ENCODE results near the gene PHOSPHO2.
A peak's percentile ranks its signal among the peaks of the same experiment; 100 is the strongest.

The PHOSPHO2 gene

GRCh38 chr2:169718930-169719504 is 24.7 kb downstream of the PHOSPHO2 start:
- DNase-seq, result no peak

DNA sequence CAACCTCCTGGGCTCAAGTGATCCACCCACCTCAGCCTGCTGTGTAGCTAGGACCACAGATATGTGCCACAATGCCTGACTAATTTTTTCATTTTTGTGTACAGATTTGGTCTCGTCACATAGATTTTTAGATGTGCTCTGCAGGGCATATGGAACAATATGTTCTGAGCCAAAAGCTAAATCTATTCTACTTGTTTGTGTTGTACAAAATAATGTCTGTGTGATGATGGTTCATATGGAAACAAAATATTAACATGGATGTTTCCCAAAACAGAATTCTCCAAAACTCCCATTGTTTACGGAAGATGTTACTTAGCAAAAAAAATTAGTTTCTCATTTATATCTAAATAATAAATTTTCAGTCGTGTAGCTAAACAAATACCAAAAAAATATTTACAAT is 26.7 kb downstream of the PHOSPHO2 start:
- peak; percentile 30 for DNase-seq

DNA sequence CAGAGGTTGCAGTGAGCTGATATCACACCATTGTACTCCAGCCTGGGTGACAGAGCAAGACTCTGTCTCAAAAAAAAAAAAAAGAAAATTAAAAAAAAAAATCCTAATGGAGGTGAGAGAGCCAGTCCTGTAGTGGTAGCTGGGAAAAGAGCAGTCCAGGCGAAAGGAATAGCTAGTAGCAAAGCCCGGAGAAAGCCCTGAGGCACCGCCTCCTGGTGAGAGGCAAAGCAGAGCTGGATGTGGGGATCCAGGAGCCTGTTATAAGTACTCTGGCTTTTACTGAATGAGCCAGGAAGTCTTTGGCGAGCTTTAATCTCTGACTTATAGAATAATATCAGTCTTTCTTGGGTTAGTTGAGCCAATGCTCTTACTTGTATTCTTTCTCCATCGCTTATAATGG is 32.8 kb downstream of the PHOSPHO2 start:
- no peak for DNase-seq

GRCh38 chr2:169729274-169729605 is 35.0 kb downstream of the PHOSPHO2 start:
- DNase-seq, result no peak

DNA sequence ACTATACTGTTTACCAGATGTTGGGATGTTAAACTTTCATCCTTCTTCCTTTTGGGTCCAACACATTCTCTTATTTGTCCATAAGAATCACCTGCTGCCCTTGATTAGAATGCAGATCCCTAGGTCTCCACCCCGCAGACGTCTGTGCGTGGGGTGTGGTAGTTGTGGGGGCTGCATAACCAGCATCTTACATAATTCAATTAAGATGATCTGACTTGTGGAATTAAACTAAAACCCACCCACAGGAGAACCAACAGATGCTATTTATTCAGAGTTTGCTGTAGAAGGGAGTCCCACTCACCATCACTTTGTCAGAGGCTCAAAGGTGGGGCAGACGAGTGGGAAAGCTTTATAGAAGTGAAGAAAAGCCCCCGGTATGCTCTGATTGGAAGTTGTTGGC is 37.8 kb downstream of the PHOSPHO2 start:
- DNase-seq, result no peak

GRCh38 chr2:169732583-169733358 is 38.5 kb downstream of the PHOSPHO2 start:
- DNase-seq, result no peak

- DNase-seq, result peak; percentile 82
These were observed 40.0 kb downstream of the PHOSPHO2 start for GRCh38 chr2:169734169-169734847.

- DNase-seq, result no peak
These were observed 41.4 kb downstream of the PHOSPHO2 start for GRCh38 chr2:169735623-169736022.

DNA sequence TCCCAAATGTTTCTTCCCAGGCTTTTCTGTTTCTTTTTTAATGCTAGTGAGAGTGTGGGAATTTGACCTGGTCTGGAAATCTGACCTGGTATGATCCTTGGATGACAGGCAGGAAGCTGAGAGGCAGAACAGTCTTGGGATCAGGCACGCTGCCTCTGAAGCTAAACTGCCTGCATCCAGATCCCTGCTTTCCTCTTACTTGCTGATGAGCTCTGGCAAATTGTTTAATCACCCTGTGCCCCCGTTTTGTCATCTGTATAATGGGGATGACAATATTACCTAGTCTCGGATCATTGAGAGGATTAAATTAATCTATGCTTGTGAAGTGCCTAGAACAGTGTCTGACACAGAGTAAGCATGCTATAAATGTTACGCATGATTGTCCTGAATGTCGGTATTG is 42.6 kb downstream of the PHOSPHO2 start:
- no peak for DNase-seq

GRCh38 chr2:169738566-169739229 is 44.4 kb downstream of the PHOSPHO2 start:
- no peak for DNase-seq

- peak; percentile 2 for DNase-seq
These were observed 45.1 kb downstream of the PHOSPHO2 start for GRCh38 chr2:169739351-169739750.

DNA sequence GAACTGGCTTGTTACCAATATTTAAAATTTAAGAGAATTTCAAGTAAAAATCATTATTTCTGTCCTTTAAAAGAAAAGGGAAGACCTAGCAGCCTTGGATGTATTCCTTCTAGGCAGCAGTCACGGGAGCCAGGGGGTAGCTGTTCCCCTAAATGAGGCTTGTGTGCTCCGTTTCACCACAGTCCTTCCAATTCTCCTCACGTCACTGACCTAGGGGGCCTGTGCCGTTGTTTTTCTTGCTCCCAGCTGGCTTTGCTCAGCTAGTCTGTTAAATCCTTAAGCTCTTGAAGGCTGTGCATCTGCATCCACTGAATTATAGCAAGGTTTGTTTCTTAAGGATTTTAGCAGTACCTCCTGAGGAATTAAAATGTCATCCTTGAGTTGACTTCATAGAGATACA is 49.3 kb downstream of the PHOSPHO2 start:
- DNase-seq, result peak; percentile 5

- DNase-seq, result peak; percentile 40
These were observed 52.0 kb downstream of the PHOSPHO2 start for GRCh38 chr2:169746240-169746639.

- no peak for DNase-seq
These were observed 54.0 kb downstream of the PHOSPHO2 start for GRCh38 chr2:169748319-169748718.
